Epithelial cell of alveolus of lung (primary cell): Measurements from ENCODE around the gene USP17L11. TPM values are rescaled to one million over a fixed set of nuclear protein-coding genes. Genes with fewer than 3 reads are reported as not detected.

Experiments used
- total RNA-seq: library from RNA; depleted of rRNA; stranded (reverse); fragments of >200 nt; gene quantifications from 2 replicates; pipeline ENCODE4 v1.2.1, GENCODE V29; 2015

The USP17L11 gene
- total RNA-seq: not detected in 2 replicates

DNA sequence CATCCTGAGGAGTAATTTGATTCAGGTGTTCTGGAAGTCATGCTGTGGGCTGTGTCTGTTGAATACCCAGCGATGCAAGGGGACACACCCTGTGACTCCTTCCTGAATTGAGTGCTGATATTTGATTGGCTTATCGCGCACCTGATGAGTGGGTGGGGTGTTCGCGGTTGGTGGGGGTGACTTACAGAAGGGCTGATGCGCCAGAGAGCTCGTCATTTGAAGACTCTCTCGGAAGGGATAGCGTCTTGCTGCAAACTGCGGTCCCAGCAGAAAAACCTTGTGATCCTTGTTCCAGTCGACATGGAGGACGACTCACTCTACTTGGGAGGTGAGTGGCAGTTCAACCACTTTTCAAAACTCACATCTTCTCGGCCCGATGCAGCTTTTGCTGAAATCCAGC is at the start of gene USP17L11:
TSS of gene USP17L11 (plus strand) at position 301 of the 400 bp plus-strand sequence. CDS start at position 301, 0 bp downstream.

DNA sequence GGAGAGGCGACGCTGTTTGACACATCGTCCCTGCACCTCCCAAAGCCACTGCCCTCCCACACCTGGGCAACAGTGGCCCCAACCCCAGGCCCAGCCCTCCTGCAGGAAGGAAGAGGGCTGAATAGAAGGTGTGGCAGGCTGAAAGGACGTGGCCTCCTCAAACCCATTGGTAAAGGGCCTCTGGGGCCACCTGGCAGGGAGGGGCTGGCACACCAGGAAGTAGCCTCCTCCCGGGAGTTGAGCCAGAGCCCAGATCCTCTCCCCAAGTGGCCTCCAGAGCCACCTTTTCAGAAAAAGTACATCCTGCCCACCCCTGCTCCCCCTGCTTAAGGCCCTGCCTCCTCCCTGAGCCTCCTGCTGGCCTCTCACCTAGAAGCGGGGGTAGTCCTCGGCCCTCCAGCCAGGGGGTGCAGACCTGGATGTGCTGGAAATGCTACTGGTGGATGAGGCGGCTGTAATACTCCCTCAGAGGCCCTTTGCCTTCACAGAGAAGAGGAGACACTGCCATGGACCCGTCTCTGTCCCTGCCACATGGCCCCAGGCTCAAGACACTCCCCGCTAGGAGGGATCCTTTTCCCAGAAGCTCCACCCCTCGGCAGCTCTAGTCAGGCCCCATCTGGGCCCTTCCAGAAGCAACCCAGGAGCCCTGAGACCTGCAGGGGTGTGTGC is 45.3 kb upstream of the USP17L11 start, which contains the start of gene FAM90A26:
TSS of gene FAM90A26 (plus strand) at position 619 of the 669 bp plus-strand sequence. CDS start 2,764 bp downstream, outside the sequence.

DNA sequence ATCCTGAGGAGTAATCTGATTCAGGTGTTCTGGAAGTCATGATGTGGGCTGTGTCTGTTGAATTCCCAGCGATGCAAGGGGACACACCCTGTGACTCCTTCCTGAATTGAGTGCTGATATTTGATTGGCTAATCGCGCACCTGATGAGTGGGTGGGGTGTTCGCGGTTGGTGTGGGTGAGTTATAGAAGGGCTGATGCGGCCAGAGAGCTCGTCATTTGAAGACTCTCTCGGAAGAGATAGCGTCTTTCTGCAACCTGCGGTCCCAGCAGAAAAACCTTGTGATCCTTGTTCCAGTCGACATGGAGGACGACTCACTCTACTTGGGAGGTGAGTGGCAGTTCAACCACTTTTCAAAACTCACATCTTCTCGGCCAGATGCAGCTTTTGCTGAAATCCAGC is 4.8 kb upstream of the USP17L11 start, which contains the start of gene USP17L10:
TSS of gene USP17L10 (plus strand) at position 301 of the 400 bp plus-strand sequence. CDS start at position 301, 0 bp downstream.

GRCh38 chr4:9219852-9220251 is 4.6 kb downstream of the USP17L11 start, which contains the start of gene USP17L12:
USP17L12 (plus strand) TSS chr4:9220152; CDS start chr4:9220152, 0 bp downstream.

DNA sequence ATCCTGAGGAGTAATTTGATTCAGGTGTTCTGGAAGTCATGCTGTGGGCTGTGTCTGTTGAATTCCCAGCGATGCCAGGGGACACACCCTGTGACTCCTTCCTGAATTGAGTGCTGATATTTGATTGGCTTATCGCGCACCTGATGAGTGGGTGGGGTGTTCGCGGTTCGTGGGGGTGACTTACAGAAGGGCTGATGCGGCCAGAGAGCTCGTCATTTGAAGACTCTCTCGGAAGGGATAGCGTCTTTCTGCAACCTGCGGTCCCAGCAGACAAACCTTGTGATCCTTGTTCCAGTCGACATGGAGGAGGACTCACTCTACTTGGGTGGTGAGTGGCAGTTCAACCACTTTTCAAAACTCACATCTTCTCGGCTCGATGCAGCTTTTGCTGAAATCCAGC is 9.4 kb downstream of the USP17L11 start, which contains the start of gene USP17L13:
TSS of gene USP17L13 (plus strand) at position 301 of the 400 bp plus-strand sequence. CDS start at position 301, 0 bp downstream.

DNA sequence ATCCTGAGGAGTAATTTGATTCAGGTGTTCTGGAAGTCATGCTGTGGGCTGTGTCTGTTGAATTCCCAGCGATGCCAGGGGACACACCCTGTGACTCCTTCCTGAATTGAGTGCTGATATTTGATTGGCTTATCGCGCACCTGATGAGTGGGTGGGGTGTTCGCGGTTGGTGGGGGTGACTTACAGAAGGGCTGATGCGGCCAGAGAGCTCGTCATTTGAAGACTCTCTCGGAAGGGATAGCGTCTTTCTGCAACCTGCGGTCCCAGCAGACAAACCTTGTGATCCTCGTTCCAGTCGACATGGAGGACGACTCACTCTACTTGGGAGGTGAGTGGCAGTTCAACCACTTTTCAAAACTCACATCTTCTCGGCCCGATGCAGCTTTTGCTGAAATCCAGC is 18.9 kb downstream of the USP17L11 start, which contains the start of gene USP17L15:
TSS of gene USP17L15 (plus strand) at position 301 of the 400 bp plus-strand sequence. CDS start at position 301, 0 bp downstream.

GRCh38 chr4:9243579-9243978 is 28.4 kb downstream of the USP17L11 start, which contains the start of gene USP17L17:
USP17L17 (plus strand) TSS chr4:9243879; CDS start chr4:9243879, 0 bp downstream.

GRCh38 chr4:9247953-9248680 is 32.9 kb downstream of the USP17L11 start, which contains the start of gene USP17L18:
USP17L18 (plus strand) TSS chr4:9248630; CDS start chr4:9248630, 0 bp downstream.

DNA sequence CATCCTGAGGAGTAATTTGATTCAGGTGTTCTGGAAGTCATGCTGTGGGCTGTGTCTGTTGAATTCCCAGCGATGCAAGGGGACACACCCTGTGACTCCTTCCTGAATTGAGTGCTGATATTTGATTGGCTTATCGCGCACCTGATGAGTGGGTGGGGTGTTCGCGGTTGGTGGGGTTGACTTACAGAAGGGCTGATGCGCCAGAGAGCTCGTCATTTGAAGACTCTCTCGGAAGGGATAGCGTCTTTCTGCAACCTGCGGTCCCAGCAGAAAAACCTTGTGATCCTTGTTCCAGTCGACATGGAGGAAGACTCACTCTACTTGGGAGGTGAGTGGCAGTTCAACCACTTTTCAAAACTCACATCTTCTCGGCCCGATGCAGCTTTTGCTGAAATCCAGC is 37.9 kb downstream of the USP17L11 start, which contains the start of gene USP17L19:
TSS of gene USP17L19 (plus strand) at position 301 of the 400 bp plus-strand sequence. CDS start at position 301, 0 bp downstream.

DNA sequence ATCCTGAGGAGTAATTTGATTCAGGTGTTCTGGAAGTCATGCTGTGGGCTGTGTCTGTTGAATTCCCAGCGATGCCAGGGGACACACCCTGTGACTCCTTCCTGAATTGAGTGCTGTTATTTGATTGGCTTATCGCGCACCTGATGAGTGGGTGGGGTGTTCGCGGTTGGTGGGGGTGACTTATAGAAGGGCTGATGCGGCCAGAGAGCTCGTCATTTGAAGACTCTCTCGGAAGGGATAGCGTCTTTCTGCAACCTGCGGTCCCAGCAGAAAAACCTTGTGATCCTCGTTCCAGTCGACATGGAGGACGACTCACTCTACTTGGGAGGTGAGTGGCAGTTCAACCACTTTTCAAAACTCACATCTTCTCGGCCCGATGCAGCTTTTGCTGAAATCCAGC is 42.6 kb downstream of the USP17L11 start, which contains the start of gene USP17L20:
TSS of gene USP17L20 (plus strand) at position 301 of the 400 bp plus-strand sequence. CDS start at position 301, 0 bp downstream.

DNA sequence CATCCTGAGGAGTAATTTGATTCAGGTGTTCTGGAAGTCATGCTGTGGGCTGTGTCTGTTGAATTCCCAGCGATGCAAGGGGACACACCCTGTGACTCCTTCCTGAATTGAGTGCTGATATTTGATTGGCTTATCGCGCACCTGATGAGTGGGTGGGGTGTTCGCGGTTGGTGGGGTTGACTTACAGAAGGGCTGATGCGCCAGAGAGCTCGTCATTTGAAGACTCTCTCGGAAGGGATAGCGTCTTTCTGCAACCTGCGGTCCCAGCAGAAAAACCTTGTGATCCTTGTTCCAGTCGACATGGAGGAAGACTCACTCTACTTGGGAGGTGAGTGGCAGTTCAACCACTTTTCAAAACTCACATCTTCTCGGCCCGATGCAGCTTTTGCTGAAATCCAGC is 47.4 kb downstream of the USP17L11 start, which contains the start of gene USP17L21:
TSS of gene USP17L21 (plus strand) at position 301 of the 400 bp plus-strand sequence. CDS start at position 301, 0 bp downstream.

Other genes with a start within 250 kb of the USP17L11 start
- gene FAM90A26, start 45.0 kb upstream of the USP17L11 start, total RNA-seq: not detected in 2 replicates
- not detected in 2 replicates for gene USP17L10, start 4.7 kb upstream of the USP17L11 start, total RNA-seq
- gene USP17L12, start 4.7 kb downstream of the USP17L11 start, total RNA-seq: not detected in 2 replicates
- not detected in 2 replicates for gene USP17L13, start 9.5 kb downstream of the USP17L11 start, total RNA-seq
- gene USP17L15, start 19.0 kb downstream of the USP17L11 start, total RNA-seq: not detected in 2 replicates
- gene USP17L17, start 28.5 kb downstream of the USP17L11 start, total RNA-seq: not detected in 2 replicates
- not detected in 2 replicates for gene USP17L18, start 33.2 kb downstream of the USP17L11 start, total RNA-seq
- gene USP17L19, start 38.0 kb downstream of the USP17L11 start, total RNA-seq: not detected in 2 replicates
- gene USP17L20, start 42.7 kb downstream of the USP17L11 start, total RNA-seq: not detected in 2 replicates
- gene USP17L21, start 47.5 kb downstream of the USP17L11 start, total RNA-seq: not detected in 2 replicates
- gene USP17L22, start 52.2 kb downstream of the USP17L11 start, total RNA-seq: not detected in 2 replicates
- not detected in 2 replicates for gene USP17L24, start 109.8 kb downstream of the USP17L11 start, total RNA-seq
- gene USP17L25, start 114.5 kb downstream of the USP17L11 start, total RNA-seq: not detected in 2 replicates
- not detected in 2 replicates for gene USP17L26, start 119.3 kb downstream of the USP17L11 start, total RNA-seq
- gene USP17L5, start 124.0 kb downstream of the USP17L11 start, total RNA-seq: not detected in 2 replicates
- gene USP17L27, start 128.7 kb downstream of the USP17L11 start, total RNA-seq: not detected in 2 replicates
- not detected in 2 replicates for gene USP17L28, start 133.5 kb downstream of the USP17L11 start, total RNA-seq
- gene USP17L29, start 138.2 kb downstream of the USP17L11 start, total RNA-seq: not detected in 2 replicates
- gene USP17L30, start 147.7 kb downstream of the USP17L11 start, total RNA-seq: not detected in 2 replicates
- gene DEFB131A, start 229.0 kb downstream of the USP17L11 start, total RNA-seq: not detected in 2 replicates